GM21390 (cell line): ENCODE data around the gene GREB1L.

ENCODE experiments used
- ATAC-seq: cut with Tn5 transposase; IDR thresholded peaks from one replicate; pipeline ENCODE4 v1.9.1; 2021; ENCODE audit not compliant: unreplicated experiment

GREB1L gene

GRCh38 chr18:21479721-21480120 lies 237.7 kb downstream of the GREB1L start:
- no peak for ATAC-seq

- ATAC-seq, result no peak
Measured at GRCh38 chr18:21481739-21482138, 239.7 kb downstream of the GREB1L start.

GRCh38 chr18:21483051-21483450 lies 241.0 kb downstream of the GREB1L start:
- no peak for ATAC-seq

GRCh38 chr18:21484851-21485636 lies 243.0 kb downstream of the GREB1L start:
- ATAC-seq, result no peak

- no peak for ATAC-seq
Measured at GRCh38 chr18:21486905-21487437, 244.9 kb downstream of the GREB1L start.

- ATAC-seq, result peak; percentile 58
Measured at GRCh38 chr18:21489119-21489750, 247.2 kb downstream of the GREB1L start.

GRCh38 chr18:21489919-21490495 lies 248.0 kb downstream of the GREB1L start:
- ATAC-seq, result no peak

- no peak for ATAC-seq
Measured at GRCh38 chr18:21490748-21491147, 248.7 kb downstream of the GREB1L start.

GRCh38 chr18:21496277-21496835 lies 254.3 kb downstream of the GREB1L start:
- no peak for ATAC-seq

- no peak for ATAC-seq
Measured at GRCh38 chr18:21499997-21500396, 258.0 kb downstream of the GREB1L start.

- ATAC-seq, result no peak
Measured at GRCh38 chr18:21502661-21503060, 260.6 kb downstream of the GREB1L start.

GRCh38 chr18:21507913-21508701 lies 266.1 kb downstream of the GREB1L start:
- ATAC-seq, result no peak

GRCh38 chr18:21509062-21509461 lies 267.0 kb downstream of the GREB1L start:
- ATAC-seq, result no peak

- no peak for ATAC-seq
Measured at GRCh38 chr18:21513292-21513691, 271.3 kb downstream of the GREB1L start.

- no peak for ATAC-seq
Measured at GRCh38 chr18:21513741-21514140, 271.7 kb downstream of the GREB1L start.

- no peak for ATAC-seq
Measured at GRCh38 chr18:21522530-21522929, 280.5 kb downstream of the GREB1L start.

- ATAC-seq, result no peak
Measured at GRCh38 chr18:21525916-21526315, 283.9 kb downstream of the GREB1L start.

- ATAC-seq, result no peak
Measured at GRCh38 chr18:21526463-21526862, 284.4 kb downstream of the GREB1L start.

- ATAC-seq, result no peak
Measured at GRCh38 chr18:21534327-21534726, 292.3 kb downstream of the GREB1L start.

GRCh38 chr18:21538230-21538629 lies 296.2 kb downstream of the GREB1L start:
- no peak for ATAC-seq

- ATAC-seq, result no peak
Measured at GRCh38 chr18:21546423-21546822, 304.4 kb downstream of the GREB1L start.
